ENCODE results near the gene ZFYVE26. TPM values are rescaled to one million over a fixed set of nuclear protein-coding genes. Genes with fewer than 3 reads are reported as not detected.

Gene ZFYVE26
- total RNA-seq, 2 experiments from 2014 or later: 14.4 to 16.8 TPM

- CTCF ChIA-PET: no interaction called here
- H3K4me3 Mint-ChIP-seq: peak overlapping the region; percentile 97
- POLR2A ChIA-PET: interaction anchor here (0.8 to 1.9 kb wide), 4 partner anchors 9 to 645 kb away, joined by 3 to 8 read pairs (median 4); no protein-coding TSS in a partner anchor
- no peaks in the 10 kb centered on the region for H3K27me3 Mint-ChIP-seq
- no peaks in the 10 kb centered on the region for H3K9me3 Mint-ChIP-seq
- ATAC-seq (no peak), DNase-seq (peak; percentile 6)
- intact Hi-C loops (cut with micrococcal nuclease): no loop called here
- H3K36me3 Mint-ChIP-seq (ENCODE audit: low read depth): peaks cover 3% of the 10 kb centered on the region
- H3K27ac Mint-ChIP-seq: peak overlapping the region; percentile 96
- peaks cover 32% of the 10 kb centered on the region for H3K4me1 Mint-ChIP-seq (ENCODE audit: low read depth)
- TF ChIP-seq CTCF (IDR thresholded peaks at IDR 0.05): no peak
These were observed 691 bp downstream of the ZFYVE26 start for GRCh38 chr14:67815573-67816225.

GRCh38 chr14:67814821-67815220 is 1.6 kb downstream of the ZFYVE26 start:
- peaks cover 6% of the 10 kb centered on the region for H3K36me3 Mint-ChIP-seq (ENCODE audit: low read depth)
- H3K4me1 Mint-ChIP-seq (ENCODE audit: low read depth): peaks cover 28% of the 10 kb centered on the region
- ChIA-PET CTCF (interaction anchor here (0.7 kb wide), 1 partner anchor 120 kb away, joined by 3 read pairs; no protein-coding TSS in a partner anchor), POLR2A (interaction anchor here (0.8 to 1.9 kb wide), 2 partner anchors 9 to 646 kb away, joined by 3 to 5 read pairs; no protein-coding TSS in a partner anchor)
- DNase-seq (no peak), ATAC-seq (no peak)
- no peak for TF ChIP-seq CTCF (IDR thresholded peaks at IDR 0.05)
- peak overlapping the region; percentile 97 for H3K4me3 Mint-ChIP-seq
- no peak overlapping the region for H3K27ac Mint-ChIP-seq
- H3K9me3 Mint-ChIP-seq: no peaks in the 10 kb centered on the region
- intact Hi-C loops (cut with micrococcal nuclease): no loop called here
- H3K27me3 Mint-ChIP-seq: no peaks in the 10 kb centered on the region

GRCh38 chr14:67806246-67806645 is 10.1 kb downstream of the ZFYVE26 start:
- H3K9me3 Mint-ChIP-seq: no peaks in the 10 kb centered on the region
- no peaks in the 10 kb centered on the region for H3K27me3 Mint-ChIP-seq
- intact Hi-C loops (cut with micrococcal nuclease): no loop called here
- ChIA-PET CTCF (no interaction called here), POLR2A (interaction anchor here (0.5 to 2.0 kb wide), 3 partner anchors 9 to 879 kb away, joined by 4 to 8 read pairs (median 5); partner anchors contain the start of gene ZFYVE26)
- no peaks in the 10 kb centered on the region for H3K4me1 Mint-ChIP-seq (ENCODE audit: low read depth)
- peaks cover 16% of the 10 kb centered on the region for H3K36me3 Mint-ChIP-seq (ENCODE audit: low read depth)
- DNase-seq (no peak), ATAC-seq (no peak)
- no peak overlapping the region for H3K4me3 Mint-ChIP-seq
- H3K27ac Mint-ChIP-seq: no peak overlapping the region
- TF ChIP-seq CTCF (IDR thresholded peaks at IDR 0.05): no peak

- ChIA-PET POLR2A (no interaction called here), CTCF (no interaction called here)
- Mint-ChIP-seq H3K4me3 (no peak overlapping the region), H3K27me3 (no peaks in the 10 kb centered on the region), H3K9me3 (no peaks in the 10 kb centered on the region), H3K27ac (no peak overlapping the region), H3K4me1 (ENCODE audit: low read depth) (no peaks in the 10 kb centered on the region), H3K36me3 (ENCODE audit: low read depth) (peaks cover 8% of the 10 kb centered on the region)
- ATAC-seq (no peak), DNase-seq (no peak)
- intact Hi-C loops (cut with micrococcal nuclease): no loop called here
- no peak for TF ChIP-seq CTCF (IDR thresholded peaks at IDR 0.05)
These were observed 15.6 kb downstream of the ZFYVE26 start for GRCh38 chr14:67800743-67801142.

GRCh38 chr14:67798731-67799130 is 17.7 kb downstream of the ZFYVE26 start:
- H3K27me3 Mint-ChIP-seq: no peaks in the 10 kb centered on the region
- no peak overlapping the region for H3K4me3 Mint-ChIP-seq
- DNase-seq (no peak), ATAC-seq (no peak)
- POLR2A ChIA-PET: no interaction called here
- intact Hi-C loops (cut with micrococcal nuclease): no loop called here
- peaks cover 12% of the 10 kb centered on the region for H3K36me3 Mint-ChIP-seq (ENCODE audit: low read depth)
- no peaks in the 10 kb centered on the region for H3K9me3 Mint-ChIP-seq
- H3K27ac Mint-ChIP-seq: no peak overlapping the region
- no peak for TF ChIP-seq CTCF (IDR thresholded peaks at IDR 0.05)
- CTCF ChIA-PET: interaction anchor here (0.6 kb wide), 1 partner anchor 135 kb away, joined by 3 read pairs; no protein-coding TSS in a partner anchor
- H3K4me1 Mint-ChIP-seq (ENCODE audit: low read depth): no peaks in the 10 kb centered on the region
